ENCODE data around the gene COG5.

COG5 gene

GRCh38 chr7:107469929-107470328 lies 93.8 kb downstream of the COG5 start, which contains the start of gene GPR22:
TSS of gene GPR22 (plus strand) at chr7:107470057. CDS start at chr7:107474061, 4,004 bp downstream.
- POLR2A ChIA-PET, result no interaction called here
- no peak for TF ChIP-seq FOXM1 (IDR thresholded peaks at IDR 0.05; ENCODE audit: borderline replicate concordance)
- no peak for TF ChIP-seq L3MBTL2 (conservative IDR thresholded peaks at IDR 0.05)
- TF ChIP-seq ARNT (IDR thresholded peaks at IDR 0.05), result no peak
- TF ChIP-seq NFRKB (IDR thresholded peaks at IDR 0.05), result no peak
- no peak for TF ChIP-seq HDGF (IDR thresholded peaks at IDR 0.05; ENCODE audit: borderline replicate concordance)
- no peak for TF ChIP-seq FOXK2 (IDR thresholded peaks at IDR 0.05)
- TF ChIP-seq, protein P1, sequence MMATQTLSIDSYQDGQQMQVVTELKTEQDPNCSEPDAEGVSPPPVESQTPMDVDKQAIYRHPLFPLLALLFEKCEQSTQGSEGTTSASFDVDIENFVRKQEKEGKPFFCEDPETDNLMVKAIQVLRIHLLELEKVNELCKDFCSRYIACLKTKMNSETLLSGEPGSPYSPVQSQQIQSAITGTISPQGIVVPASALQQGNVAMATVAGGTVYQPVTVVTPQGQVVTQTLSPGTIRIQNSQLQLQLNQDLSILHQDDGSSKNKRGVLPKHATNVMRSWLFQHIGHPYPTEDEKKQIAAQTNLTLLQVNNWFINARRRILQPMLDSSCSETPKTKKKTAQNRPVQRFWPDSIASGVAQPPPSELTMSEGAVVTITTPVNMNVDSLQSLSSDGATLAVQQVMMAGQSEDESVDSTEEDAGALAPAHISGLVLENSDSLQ (IDR thresholded peaks at IDR 0.05), result no peak
- TF ChIP-seq FOXA1 (IDR thresholded peaks at IDR 0.05), result no peak
- no peak for TF ChIP-seq TARDBP (IDR thresholded peaks at IDR 0.05)
- no peak for TF ChIP-seq ELF4 (IDR thresholded peaks at IDR 0.05)
- TF ChIP-seq ZNF384 (IDR thresholded peaks at IDR 0.05), result no peak
- no peak for TF ChIP-seq BHLHE40 (IDR thresholded peaks at IDR 0.05; ENCODE audit: borderline replicate concordance)
- no peak for TF ChIP-seq LEF1 (IDR thresholded peaks at IDR 0.05; ENCODE audit: borderline replicate concordance)
- CTCF ChIA-PET, result interaction anchor here (0.7 kb wide), 1 partner anchor 207 kb away, joined by 3 read pairs; no protein-coding TSS in a partner anchor
- DNase-seq (ENCODE audit: extremely low spot score), result no peak

GRCh38 chr7:107468824-107469223 lies 94.9 kb downstream of the COG5 start:
- POLR2A ChIA-PET, result no interaction called here
- no peak for DNase-seq (ENCODE audit: extremely low spot score)
- CTCF ChIA-PET, result no interaction called here
- TF ChIP-seq FOXK2 (IDR thresholded peaks at IDR 0.05) (no peak), ELF4 (IDR thresholded peaks at IDR 0.05) (no peak), ZNF384 (IDR thresholded peaks at IDR 0.05) (no peak), FOXA1 (IDR thresholded peaks at IDR 0.05) (no peak), L3MBTL2 (conservative IDR thresholded peaks at IDR 0.05) (no peak), ARNT (IDR thresholded peaks at IDR 0.05) (no peak), FOXM1 (IDR thresholded peaks at IDR 0.05; ENCODE audit: borderline replicate concordance) (no peak), SUZ12 (IDR thresholded peaks at IDR 0.05) (no peak), NFRKB (IDR thresholded peaks at IDR 0.05) (no peak), CTBP1 (IDR thresholded peaks at IDR 0.05; ENCODE audit: borderline replicate concordance) (no peak), BHLHE40 (IDR thresholded peaks at IDR 0.05; ENCODE audit: borderline replicate concordance) (no peak), LEF1 (IDR thresholded peaks at IDR 0.05; ENCODE audit: borderline replicate concordance) (no peak), TARDBP (IDR thresholded peaks at IDR 0.05) (no peak)
- TF ChIP-seq, protein P1 (IDR thresholded peaks at IDR 0.05), result no peak

DNA sequence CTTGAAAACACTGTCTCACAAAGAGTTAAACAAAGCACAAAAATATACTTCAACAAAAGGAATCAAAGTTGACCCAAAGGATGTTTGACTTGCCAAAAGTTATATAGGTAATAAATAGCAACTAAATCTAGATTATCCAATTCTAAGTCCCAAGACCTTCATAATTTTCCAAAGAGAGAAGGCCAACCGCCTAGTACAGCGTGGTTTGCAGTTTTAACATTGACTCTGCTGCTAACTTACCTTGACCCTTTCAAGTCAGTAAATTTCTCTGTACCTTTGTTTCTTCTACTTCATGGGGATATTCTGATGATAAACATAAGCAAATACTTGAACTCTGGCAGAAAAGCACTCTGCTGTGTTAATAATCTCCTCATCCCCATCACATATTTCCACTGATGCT lies 95.7 kb downstream of the COG5 start:
- TF ChIP-seq SP1 (IDR thresholded peaks at IDR 0.05) (no peak), SUZ12 (IDR thresholded peaks at IDR 0.05) (no peak), FOXK2 (IDR thresholded peaks at IDR 0.05) (no peak), FOXM1 (IDR thresholded peaks at IDR 0.05; ENCODE audit: borderline replicate concordance) (no peak), BHLHE40 (IDR thresholded peaks at IDR 0.05; ENCODE audit: borderline replicate concordance) (no peak), HDGF (IDR thresholded peaks at IDR 0.05; ENCODE audit: borderline replicate concordance) (no peak), FOXA1 (IDR thresholded peaks at IDR 0.05) (no peak), TARDBP (IDR thresholded peaks at IDR 0.05) (no peak), ZNF384 (IDR thresholded peaks at IDR 0.05) (no peak), ELF4 (IDR thresholded peaks at IDR 0.05) (no peak), CTBP1 (IDR thresholded peaks at IDR 0.05; ENCODE audit: borderline replicate concordance) (no peak), LEF1 (IDR thresholded peaks at IDR 0.05; ENCODE audit: borderline replicate concordance) (no peak), ARNT (IDR thresholded peaks at IDR 0.05) (no peak), L3MBTL2 (conservative IDR thresholded peaks at IDR 0.05) (no peak), NFRKB (IDR thresholded peaks at IDR 0.05) (no peak)
- TF ChIP-seq, protein P1 (IDR thresholded peaks at IDR 0.05), result no peak
- POLR2A ChIA-PET, result no interaction called here
- CTCF ChIA-PET, result no interaction called here
- DNase-seq (ENCODE audit: extremely low spot score), result no peak

DNA sequence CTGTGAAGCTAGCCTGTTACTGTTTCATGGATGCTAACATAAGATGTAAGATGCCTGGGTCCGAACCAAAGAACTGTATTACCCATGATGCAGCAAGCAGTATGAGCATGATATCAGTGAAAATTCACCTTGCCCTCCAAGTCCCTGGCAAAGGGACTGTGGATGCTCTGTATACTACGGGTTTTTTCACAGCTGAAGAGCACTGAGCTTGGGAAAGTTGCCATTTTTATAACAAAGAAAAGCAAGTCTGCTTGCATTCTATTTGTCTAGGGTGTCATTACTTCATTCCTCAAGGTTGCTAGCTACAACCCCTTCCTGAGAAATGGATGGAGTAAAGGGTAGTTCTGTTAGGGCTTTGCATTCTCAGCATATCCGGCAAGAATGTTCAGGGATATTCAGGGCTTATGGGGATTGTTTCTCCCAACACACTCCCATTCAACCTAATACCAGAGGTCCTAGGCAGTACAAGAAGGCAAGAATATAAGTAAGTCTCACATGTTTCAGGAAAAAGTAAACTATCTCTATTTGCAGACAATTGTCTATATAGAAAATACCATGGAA lies 99.0 kb downstream of the COG5 start:
- CTCF ChIA-PET, result no interaction called here
- no peak for DNase-seq (ENCODE audit: extremely low spot score)
- POLR2A ChIA-PET, result no interaction called here
- TF ChIP-seq NFRKB (IDR thresholded peaks at IDR 0.05) (no peak), SP1 (IDR thresholded peaks at IDR 0.05) (no peak), L3MBTL2 (conservative IDR thresholded peaks at IDR 0.05) (no peak), FOXK2 (IDR thresholded peaks at IDR 0.05) (no peak), ARNT (IDR thresholded peaks at IDR 0.05) (no peak), FOXM1 (IDR thresholded peaks at IDR 0.05; ENCODE audit: borderline replicate concordance) (no peak), ELF4 (IDR thresholded peaks at IDR 0.05) (no peak), SUZ12 (IDR thresholded peaks at IDR 0.05) (no peak), ZNF384 (IDR thresholded peaks at IDR 0.05) (no peak), BHLHE40 (IDR thresholded peaks at IDR 0.05; ENCODE audit: borderline replicate concordance) (no peak)
- TF ChIP-seq, protein P1 (IDR thresholded peaks at IDR 0.05), result no peak

All from HEK293T (cell line).